ENCODE data around the gene CLPSL2.

DNA sequence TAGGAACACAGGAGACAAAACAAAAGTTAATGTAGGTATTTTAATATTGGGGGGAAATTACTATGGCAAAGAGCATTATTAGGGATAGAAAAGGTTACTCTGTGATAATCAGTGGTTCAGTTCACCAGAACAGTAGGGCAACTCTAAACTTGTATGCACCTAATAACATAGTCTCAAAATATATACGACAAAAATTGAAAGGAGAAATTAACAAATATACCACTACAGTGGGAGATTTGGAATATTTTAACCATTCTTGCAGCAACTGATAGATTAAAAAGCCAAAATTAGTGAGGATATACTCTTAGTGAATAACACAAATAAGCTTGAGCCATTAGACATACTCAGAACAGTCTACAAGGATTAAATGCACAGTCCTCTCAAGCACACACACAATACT lies 28.5 kb upstream of the CLPSL2 start:
- TF ChIP-seq TCF12 (IDR thresholded peaks at IDR 0.05; ENCODE audit: low read depth): no peak
- TF ChIP-seq EP300 (IDR thresholded peaks at IDR 0.05; ENCODE audit: borderline replicate concordance): no peak
- no peak for TF ChIP-seq TEAD4 (IDR thresholded peaks at IDR 0.05)
- no peak for TF ChIP-seq RAD21 (IDR thresholded peaks at IDR 0.05; ENCODE audit: low read depth)
- TF ChIP-seq, protein P1, sequence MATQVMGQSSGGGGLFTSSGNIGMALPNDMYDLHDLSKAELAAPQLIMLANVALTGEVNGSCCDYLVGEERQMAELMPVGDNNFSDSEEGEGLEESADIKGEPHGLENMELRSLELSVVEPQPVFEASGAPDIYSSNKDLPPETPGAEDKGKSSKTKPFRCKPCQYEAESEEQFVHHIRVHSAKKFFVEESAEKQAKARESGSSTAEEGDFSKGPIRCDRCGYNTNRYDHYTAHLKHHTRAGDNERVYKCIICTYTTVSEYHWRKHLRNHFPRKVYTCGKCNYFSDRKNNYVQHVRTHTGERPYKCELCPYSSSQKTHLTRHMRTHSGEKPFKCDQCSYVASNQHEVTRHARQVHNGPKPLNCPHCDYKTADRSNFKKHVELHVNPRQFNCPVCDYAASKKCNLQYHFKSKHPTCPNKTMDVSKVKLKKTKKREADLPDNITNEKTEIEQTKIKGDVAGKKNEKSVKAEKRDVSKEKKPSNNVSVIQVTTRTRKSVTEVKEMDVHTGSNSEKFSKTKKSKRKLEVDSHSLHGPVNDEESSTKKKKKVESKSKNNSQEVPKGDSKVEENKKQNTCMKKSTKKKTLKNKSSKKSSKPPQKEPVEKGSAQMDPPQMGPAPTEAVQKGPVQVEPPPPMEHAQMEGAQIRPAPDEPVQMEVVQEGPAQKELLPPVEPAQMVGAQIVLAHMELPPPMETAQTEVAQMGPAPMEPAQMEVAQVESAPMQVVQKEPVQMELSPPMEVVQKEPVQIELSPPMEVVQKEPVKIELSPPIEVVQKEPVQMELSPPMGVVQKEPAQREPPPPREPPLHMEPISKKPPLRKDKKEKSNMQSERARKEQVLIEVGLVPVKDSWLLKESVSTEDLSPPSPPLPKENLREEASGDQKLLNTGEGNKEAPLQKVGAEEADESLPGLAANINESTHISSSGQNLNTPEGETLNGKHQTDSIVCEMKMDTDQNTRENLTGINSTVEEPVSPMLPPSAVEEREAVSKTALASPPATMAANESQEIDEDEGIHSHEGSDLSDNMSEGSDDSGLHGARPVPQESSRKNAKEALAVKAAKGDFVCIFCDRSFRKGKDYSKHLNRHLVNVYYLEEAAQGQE (IDR thresholded peaks at IDR 0.05; ENCODE audit: low read depth): no peak

All from Ishikawa (cell line).